GM12878 (cell line): ENCODE measurements around the gene KATNBL1. TPM values are rescaled to one million over a fixed set of nuclear protein-coding genes. Genes with fewer than 3 reads are reported as not detected.

Experiments used
- ATAC-seq: fragments of 200-7000 bp; cut with Tn5 transposase; 3 replicates; pipeline ENCODE4 v1.9.1; 2020; ENCODE audit warnings: mild to moderate bottlenecking, moderate library complexity
- BruUV-seq: library from RNA; stranded (reverse); fragments of 400-500 nt; replicated peaks from 2 replicates; lab custom pipeline; 2021; lab: Mats Ljungman, UMichigan
- CTCF ChIA-PET: fragments of 300-600 bp; sonication (Branson Sonifier 250); formaldehyde crosslinking; extraction: SDS; loops from one replicate; lab custom pipeline; 2021; ENCODE audit warnings: inconsistent platforms; lab: Yijun Ruan, JAX
- POLR2A ChIA-PET: fragments of 350-600 bp; formaldehyde crosslinking; extraction: SDS; loops from one replicate; lab custom pipeline; 2021; ENCODE audit warnings: inconsistent platforms; lab: Charles Lee
- RAD21 ChIA-PET: fragments of 300-600 bp; sonication (Branson Sonifier 250); formaldehyde crosslinking; loops from one replicate; lab custom pipeline; 2023; ENCODE audit warnings: antibody characterized with exemption; ENCODE audit not compliant: unreplicated experiment; lab: Charles Lee
- SMC1A ChIA-PET: fragments of 300-600 bp; sonication (Branson Sonifier 250); formaldehyde crosslinking; loops from one replicate; lab custom pipeline; 2023; ENCODE audit not compliant: unreplicated experiment, uncharacterized antibody; lab: Charles Lee
- DNase-seq: peaks from one replicate; pipeline ENCODE4 v3.0.0-alpha.2; 2011; ENCODE audit warnings: low read depth, low spot score
- FAIRE-seq: peaks from 3 replicates; lab custom pipeline; 2011; peaks lifted over from hg19 to GRCh38; lab: Jason Lieb, UNC
- H2AFZ ChIP-seq: 2 replicates; pipeline ENCODE4 v1.6.0; 2011; ENCODE audit warnings: low read depth, low read length, control low read depth; ENCODE audit not compliant: control insufficient read depth
- H3K27ac ChIP-seq: 2 replicates; pipeline ENCODE4 v1.5.1; 2011; ENCODE audit warnings: control low read depth; ENCODE audit not compliant: control insufficient read depth, insufficient read depth
- H3K27me3 ChIP-seq, 2 experiments: replicated peaks in 1 of 2; 2 replicates each; pipeline versions ENCODE4 v1.6.0 to v1.6.1; 2011; ENCODE audit warnings: low read length in 1 of 2; ENCODE audit not compliant: control insufficient read depth in 2 of 2, insufficient read depth in 2 of 2
- H3K36me3 ChIP-seq, 2 experiments: 2 replicates each; pipeline ENCODE4 v1.5.1; 2011; ENCODE audit warnings: low read length in 1 of 2; ENCODE audit not compliant: control insufficient read depth in 2 of 2, insufficient read depth in 2 of 2
- H3K4me1 ChIP-seq: 2 replicates; pipeline ENCODE4 v1.6.1; 2011; ENCODE audit warnings: mild to moderate bottlenecking, low read length, moderate library complexity, mixed read lengths; ENCODE audit not compliant: control insufficient read depth, insufficient read depth
- H3K4me2 ChIP-seq: 2 replicates; pipeline ENCODE4 v1.6.0; 2011; ENCODE audit warnings: control low read depth; ENCODE audit not compliant: control insufficient read depth, insufficient read depth
- H3K4me3 ChIP-seq: fragments of 200-600 bp; sonication (generic); 2 replicates; pipeline ENCODE4 v1.5.1; 2016
- H3K79me2 ChIP-seq: 2 replicates; pipeline ENCODE4 v1.6.0; 2011; ENCODE audit warnings: low read length; ENCODE audit not compliant: control insufficient read depth, insufficient read depth
- H3K9ac ChIP-seq: 2 replicates; pipeline ENCODE4 v1.8.0; 2011; ENCODE audit warnings: low read length, control low read depth, mixed read lengths; ENCODE audit not compliant: control insufficient read depth, insufficient read depth
- H3K9me3 ChIP-seq: replicated peaks from 3 replicates; pipeline ENCODE4 v1.5.1; 2011; ENCODE audit warnings: mild to moderate bottlenecking, low read length; ENCODE audit not compliant: control insufficient read depth, insufficient read depth
- H4K20me1 ChIP-seq: 2 replicates; pipeline ENCODE4 v1.6.0; 2011; ENCODE audit not compliant: control insufficient read depth, insufficient read depth
- BCLAF1 ChIP-seq: fragments of 450-650 bp; IDR thresholded peaks from 2 replicates; pipeline ENCODE4 v1.6.1; 2017; ENCODE audit warnings: antibody characterized with exemption, mild to moderate bottlenecking, moderate library complexity
- CBX3 ChIP-seq: fragments of 200-600 bp; sonication (generic); IDR thresholded peaks from 2 replicates; pipeline ENCODE4 v1.6.1; 2016; ENCODE audit warnings: low read depth, borderline replicate concordance
- FOS ChIP-seq: IDR thresholded peaks from 3 replicates; pipeline ENCODE4 v1.6.1; 2011; ENCODE audit warnings: borderline replicate concordance; ENCODE audit not compliant: insufficient read length; ENCODE audit errors: extremely low read depth
- FOXK2 ChIP-seq: fragments of 450-650 bp; IDR thresholded peaks from 2 replicates; pipeline ENCODE4 v1.6.1; 2017; ENCODE audit warnings: mild to moderate bottlenecking, moderate library complexity
- KAT2A ChIP-seq: conservative IDR thresholded peaks from 2 replicates; pipeline ENCODE4 v1.6.1; 2011; ENCODE audit warnings: low read depth, low read length; ENCODE audit not compliant: control insufficient read depth
- MEF2B ChIP-seq: fragments of 450-650 bp; IDR thresholded peaks from 2 replicates; pipeline ENCODE4 v1.6.1; 2018; ENCODE audit warnings: mild to moderate bottlenecking, moderate library complexity; ENCODE audit not compliant: partially characterized antibody, poor library complexity, severe bottlenecking
- MLLT1 ChIP-seq: fragments of 450-650 bp; IDR thresholded peaks from 2 replicates; pipeline ENCODE4 v1.6.1; 2016; ENCODE audit warnings: mild to moderate bottlenecking
- PKNOX1 ChIP-seq: fragments of 450-650 bp; IDR thresholded peaks from 2 replicates; pipeline ENCODE4 v1.6.1; 2016; ENCODE audit warnings: mild to moderate bottlenecking
- POLR2A ChIP-seq: IDR thresholded peaks from 2 replicates; pipeline ENCODE4 v1.6.1; 2011; ENCODE audit warnings: low read depth, mild to moderate bottlenecking, low read length
- POU2F2 ChIP-seq: IDR thresholded peaks from 3 replicates; pipeline ENCODE4 v1.6.1; 2011; ENCODE audit warnings: low read depth, mild to moderate bottlenecking, low read length, borderline replicate concordance
- RAD21 ChIP-seq: IDR thresholded peaks from 2 replicates; pipeline ENCODE4 v1.6.1; 2011; ENCODE audit warnings: mild to moderate bottlenecking, low read depth, low read length, moderate library complexity; ENCODE audit not compliant: insufficient read depth
- ZBTB11 ChIP-seq: fragments of 450-650 bp; formaldehyde crosslinking; IDR thresholded peaks from 2 replicates; pipeline ENCODE4 v1.5.0; 2022; ENCODE audit warnings: mild to moderate bottlenecking, missing genetic modification characterization
- WGBS: methylation state at CpG from one replicate; pipeline ENCODE4 v1.1.6; 2016; ENCODE audit warnings: low lambda C conversion rate; ENCODE audit not compliant: insufficient replicate concordance, insufficient coverage; ENCODE audit errors: missing lambda C conversion rate; 5-methylcytosine and 5-hydroxymethylcytosine counted together
- in situ Hi-C: fragments of 300-500 bp; cut with MboI; formaldehyde crosslinking; loops from 9 replicates; pipeline ENCODE4 v1.14.3; 2018; ENCODE audit warnings: mixed read lengths
- intact Hi-C: fragments of 100-400 bp; cut with micrococcal nuclease; formaldehyde crosslinking; loops from one replicate; pipeline ENCODE4 v1.14.2; 2022; ENCODE audit not compliant: unreplicated experiment
- polyA plus RNA-seq, 11 experiments: library from polyadenylated mRNA; depleted of rRNA in 4 of 11; unstranded in 6 of 11; stranded (reverse) in 5 of 11; fragments of >200 nt; fragmentation: Nextera tagmentation in 4 of 11; fragmentation: Illumina TruSeq in 1 of 11; extraction: Ambion mirVana in 4 of 11; extraction: Trizol in 1 of 11; gene quantifications; 1 replicate in 1 of 11; 2 replicates in 10 of 11; pipeline versions ENCODE4 v1.2.1 to v1.2.3, GENCODE V29; 2011 to 2016; ENCODE audit warnings: inconsistent platforms in 2 of 11, missing spikeins in 2 of 11, low read depth in 1 of 11
- total RNA-seq, 4 experiments: library from RNA; depleted of rRNA in 3 of 4; stranded (reverse); fragments of >200 nt in 3 of 4; fragmentation: Illumina TruSeq in 1 of 4; extraction: Trizol in 1 of 4; gene quantifications; 2 replicates each; pipeline versions ENCODE4 v1.2.1 to v1.2.3, GENCODE V29; 2013 to 2021

Gene KATNBL1
- total and polyA plus RNA-seq, 10 of the 15 experiments (the other 5 are each of a cell fraction or from before 2014, with no cell fraction given), result 7.8 to 58.8 (median 30.1) TPM

GRCh38 chr15:34258151-34258550 is 48.3 kb upstream of the KATNBL1 start:
- DNase-seq (no peak), FAIRE-seq (no peak), ATAC-seq (no peak)
- WGBS, result 98% methylated on average over 2 of the region's 2 CpGs
- intact Hi-C loops, result no loop called here
- ChIA-PET SMC1A (interaction anchor here (0.6 to 2.7 kb wide), 5 partner anchors 10 to 211 kb away, joined by 3 to 10 read pairs (median 3); partner anchors contain the start of gene LPCAT4), CTCF (interaction anchor here (0.6 to 2.5 kb wide), 5 partner anchors 9 to 192 kb away, joined by 3 to 10 read pairs (median 4); partner anchors contain the start of gene LPCAT4), RAD21 (interaction anchor here (1.2 kb wide), 1 partner anchor 109 kb away, joined by 3 read pairs; the partner anchor contains the start of gene LPCAT4), POLR2A (interaction anchor here (1.0 kb wide), 1 partner anchor 11 kb away, joined by 3 read pairs; no protein-coding TSS in a partner anchor)
- Histone ChIP-seq H3K4me2 (no peak overlapping the region), H3K9ac (no peak overlapping the region), H3K4me3 (no peak overlapping the region), H3K79me2 (no peaks in the 10 kb centered on the region), H3K36me3 (peaks cover 8 to 31% of the 10 kb centered on the region in 2 experiments), H3K27ac (no peak overlapping the region), H4K20me1 (no peaks in the 10 kb centered on the region), H2AFZ (no peak overlapping the region), H3K9me3 (no peaks in the 10 kb centered on the region; the same call in 2 of the 3 replicates), H3K4me1 (no peaks in the 10 kb centered on the region), H3K27me3 (no peaks in the 10 kb centered on the region)
- BruUV-seq, result TSS peak; percentile 29
- in situ Hi-C loops, result no loop called here
- TF ChIP-seq FOXK2 (no peak), RAD21 (no peak), POU2F2 (no peak), MEF2B (no peak), BCLAF1 (no peak), PKNOX1 (no peak), POLR2A (no peak), FOS (no peak), ZBTB11 (CRISPR knock-in tag) (no peak), KAT2A (no peak), MLLT1 (no peak), CBX3 (no peak)
